Middle frontal gyrus (tissue), 1 donor: ENCODE measurements around the gene F2R.

Source experiments
- DNase-seq: peaks from one replicate; pipeline ENCODE4 v3.0.0-alpha.2; 2015; ENCODE audit warnings: low spot score; ENCODE audit errors: extremely low spot score

F2R gene

DNA sequence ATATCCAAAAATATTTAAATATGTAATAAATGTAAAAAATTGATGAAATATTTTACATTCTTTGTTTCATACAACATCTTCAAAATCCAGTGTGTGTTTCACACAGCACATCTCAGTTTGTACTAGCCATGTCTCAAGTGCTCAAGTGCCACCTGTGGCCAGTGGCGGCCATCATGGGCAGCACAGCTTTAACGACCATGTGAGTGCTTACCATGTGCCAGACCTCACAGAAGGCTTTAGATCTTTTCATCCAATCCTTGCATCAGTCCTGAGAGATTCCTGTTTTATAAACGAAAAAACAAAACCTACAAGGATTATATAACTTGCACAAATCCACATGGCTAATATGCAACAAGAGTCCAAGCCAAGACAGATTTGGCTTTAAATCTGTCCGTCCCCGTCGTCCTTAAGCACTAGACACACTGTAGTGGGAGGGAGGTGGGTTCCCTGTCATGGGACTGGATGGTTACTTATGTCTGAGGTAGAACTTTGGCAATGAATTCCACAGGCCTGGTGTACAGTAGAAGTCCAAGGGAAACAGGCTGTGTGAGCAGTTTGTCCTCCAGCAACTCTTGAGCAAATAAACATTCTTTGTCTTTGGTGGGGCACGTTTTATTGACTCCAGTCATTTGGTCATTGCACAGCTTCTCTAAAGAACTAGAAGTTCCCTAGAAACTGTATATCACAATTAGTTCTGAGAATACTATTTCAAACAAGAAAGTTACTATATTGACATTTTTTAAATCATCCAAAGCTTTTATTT lies 25.0 kb upstream of the F2R start:
- DNase-seq, result no peak

DNA sequence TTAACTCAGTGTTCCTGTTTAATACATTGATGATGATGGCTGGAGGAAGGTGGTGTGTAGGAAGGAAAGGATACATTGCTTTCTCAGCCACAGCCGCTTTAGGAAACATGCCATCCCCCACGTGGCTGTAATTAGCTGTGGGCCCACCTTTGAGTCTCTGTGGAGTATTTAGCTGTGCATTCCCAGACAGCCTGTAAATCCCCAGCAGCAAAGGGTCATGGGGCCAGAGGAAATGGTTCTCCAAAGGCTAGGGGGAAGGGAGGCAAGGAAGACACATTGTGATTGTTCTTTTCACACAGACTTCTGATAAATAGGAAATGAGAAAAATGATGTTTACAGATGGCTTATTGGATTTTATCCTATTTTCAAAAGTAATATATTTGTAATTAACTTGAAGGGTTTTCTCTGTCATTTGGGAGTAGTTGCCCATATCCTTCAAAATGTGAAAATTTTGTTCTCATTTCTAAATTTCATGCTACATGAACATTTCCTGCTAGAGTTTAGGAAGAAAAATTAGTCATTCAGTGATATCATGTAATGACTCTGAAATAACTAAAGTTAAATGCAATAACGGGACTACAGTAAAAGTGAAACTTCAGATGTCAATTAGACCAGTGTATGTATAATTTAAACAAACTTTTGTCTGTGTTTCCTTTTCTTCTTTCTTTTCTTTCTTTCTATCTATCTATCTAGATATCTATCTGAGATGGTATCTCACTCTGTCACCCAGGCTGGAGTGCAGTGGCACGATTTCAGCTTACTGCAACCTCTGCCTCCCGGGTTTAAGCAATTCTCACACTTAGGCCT lies 24.3 kb upstream of the F2R start:
- no peak for DNase-seq

DNA sequence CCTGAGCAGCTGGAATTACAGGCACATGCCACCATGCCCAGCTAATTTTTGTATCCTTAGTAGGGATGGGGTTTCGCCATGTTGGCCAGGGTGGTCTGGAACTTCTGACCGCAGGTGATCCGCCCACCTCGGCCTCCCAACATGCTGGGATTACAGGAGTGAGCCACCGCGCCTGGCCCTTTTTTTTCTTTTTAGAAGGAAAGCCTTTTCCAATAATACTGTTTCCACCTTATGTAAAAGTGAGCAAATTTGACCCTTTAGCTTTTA lies 23.7 kb upstream of the F2R start:
- no peak for DNase-seq

DNA sequence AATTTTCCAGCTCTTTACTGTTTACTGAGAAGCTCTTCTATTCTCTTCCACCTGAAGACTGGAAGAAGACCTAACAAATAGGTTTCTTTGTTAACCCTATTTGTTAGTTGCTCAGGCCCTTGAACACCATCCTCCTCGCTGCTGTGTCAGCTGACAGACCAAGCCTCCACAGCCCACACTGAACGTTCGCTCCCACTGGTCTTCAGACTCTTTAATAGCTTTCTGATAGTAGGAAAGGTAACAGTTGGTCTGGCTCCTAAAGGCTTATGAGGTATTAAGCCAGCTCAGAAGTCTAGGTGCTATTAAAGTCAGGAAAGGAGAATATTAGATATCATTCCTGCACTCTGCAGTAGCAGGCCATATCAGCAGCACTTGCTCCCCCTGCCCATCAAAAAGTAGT lies 23.3 kb upstream of the F2R start:
- DNase-seq, result no peak

DNA sequence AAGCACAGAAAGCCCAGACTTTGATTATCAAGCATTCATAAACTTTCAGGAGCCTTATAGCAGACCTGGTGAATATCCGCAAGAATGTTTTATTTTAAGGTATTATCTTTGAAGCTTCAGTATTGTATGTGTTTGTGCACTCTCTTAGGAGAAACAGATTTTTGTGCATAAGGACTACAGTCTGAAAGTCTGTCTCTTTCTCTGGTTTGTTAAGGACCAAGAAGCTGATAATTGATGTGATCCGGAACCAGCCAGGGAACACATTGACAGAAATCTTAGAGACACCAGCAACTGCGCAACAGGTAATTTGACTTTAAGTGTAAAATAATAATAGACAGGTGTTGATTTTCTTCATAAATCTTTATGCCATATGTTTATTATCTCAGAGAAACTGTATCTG lies 22.8 kb upstream of the F2R start:
- no peak for DNase-seq

DNA sequence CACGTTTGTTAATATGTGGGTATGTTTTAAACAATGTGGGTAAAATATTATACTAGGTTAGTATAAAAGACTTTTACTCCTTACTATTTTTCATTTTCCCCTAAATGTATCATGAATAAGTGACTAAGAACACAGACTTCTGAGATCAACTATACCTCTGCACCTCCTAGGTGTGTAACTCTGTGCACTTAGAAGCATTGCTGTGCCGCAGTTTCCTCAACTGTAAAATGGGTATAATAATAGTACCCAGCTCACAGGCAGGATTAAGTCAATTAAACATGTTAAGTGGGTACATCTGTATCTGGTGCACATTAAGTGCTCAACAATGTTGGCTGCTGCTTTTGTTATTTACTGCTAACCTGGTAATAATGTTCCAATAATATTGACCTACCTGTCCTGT lies 21.6 kb upstream of the F2R start:
- DNase-seq, result no peak

DNA sequence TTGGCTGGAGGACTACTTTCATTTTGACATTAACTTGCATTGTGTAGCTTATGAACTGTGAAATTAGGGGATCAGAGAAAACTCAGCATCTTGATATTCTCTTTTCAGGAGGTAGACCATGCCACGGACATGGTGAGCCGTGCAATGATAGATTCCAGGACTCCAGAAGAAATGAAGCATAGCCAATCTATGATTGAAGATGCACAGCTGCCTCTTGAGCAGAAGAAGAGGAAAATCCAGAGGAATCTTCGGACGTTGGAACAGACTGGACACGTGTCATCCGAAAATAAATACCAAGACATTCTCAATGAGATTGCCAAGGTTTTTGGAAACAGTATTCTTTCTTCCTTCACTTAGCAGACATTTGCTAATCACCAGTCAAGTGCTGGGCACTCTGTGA lies 20.6 kb upstream of the F2R start:
- no peak for DNase-seq

DNA sequence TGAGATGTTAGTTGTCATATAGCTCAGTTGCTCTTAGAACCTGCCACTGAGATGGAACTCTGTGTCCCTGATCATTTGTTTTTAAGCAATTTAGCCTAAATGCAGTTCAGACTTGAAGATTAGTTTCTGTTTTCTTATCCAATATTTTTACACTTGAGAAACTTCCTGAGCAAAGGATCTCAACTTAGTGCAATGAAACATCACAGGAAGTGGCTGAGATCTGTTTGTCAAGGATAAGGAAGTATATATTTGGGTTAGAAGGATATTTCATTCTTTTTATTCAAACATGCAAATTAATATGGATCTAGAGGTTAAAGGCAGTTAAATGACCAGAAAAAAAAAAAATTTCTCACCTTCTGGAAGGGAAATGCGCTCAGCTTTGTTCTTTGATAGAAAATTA lies 19.7 kb upstream of the F2R start:
- DNase-seq, result no peak

DNA sequence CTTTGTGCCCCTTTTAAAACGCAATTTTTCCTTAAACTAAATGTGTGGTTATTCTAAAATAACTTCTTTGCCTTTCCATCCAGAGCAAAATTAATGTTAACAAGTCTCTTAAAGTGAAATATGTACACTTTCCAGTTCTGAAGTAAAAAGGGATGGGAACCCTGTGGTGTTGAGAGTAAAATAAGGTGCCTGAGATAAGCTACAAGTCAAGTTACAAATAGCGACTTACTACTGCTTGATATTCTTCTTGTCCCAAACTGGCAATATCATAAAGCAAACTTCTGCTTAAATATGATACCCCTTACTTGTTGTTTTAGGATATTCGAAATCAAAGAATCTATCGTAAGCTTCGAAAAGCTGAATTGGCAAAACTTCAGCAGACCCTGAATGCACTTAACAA lies 18.3 kb upstream of the F2R start:
- no peak for DNase-seq

DNA sequence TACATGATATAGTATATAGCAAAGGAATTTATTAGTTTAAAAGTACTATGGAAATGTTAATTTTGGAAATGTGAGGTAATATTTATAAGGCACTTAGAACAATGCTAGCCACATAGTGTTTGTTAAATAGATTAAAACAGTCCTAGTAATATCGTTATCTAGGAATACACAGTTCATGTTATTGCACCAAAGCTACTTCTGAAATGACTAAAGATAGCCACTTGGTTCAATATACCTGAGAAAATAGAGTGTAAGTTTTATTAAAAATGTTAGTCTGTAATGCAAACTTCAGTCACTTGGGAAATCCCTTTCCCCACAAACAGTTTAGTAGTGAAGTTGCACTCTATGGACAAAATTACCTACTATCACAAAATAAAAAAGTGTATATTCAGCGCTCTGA lies 15.4 kb upstream of the F2R start:
- DNase-seq, result no peak

DNA sequence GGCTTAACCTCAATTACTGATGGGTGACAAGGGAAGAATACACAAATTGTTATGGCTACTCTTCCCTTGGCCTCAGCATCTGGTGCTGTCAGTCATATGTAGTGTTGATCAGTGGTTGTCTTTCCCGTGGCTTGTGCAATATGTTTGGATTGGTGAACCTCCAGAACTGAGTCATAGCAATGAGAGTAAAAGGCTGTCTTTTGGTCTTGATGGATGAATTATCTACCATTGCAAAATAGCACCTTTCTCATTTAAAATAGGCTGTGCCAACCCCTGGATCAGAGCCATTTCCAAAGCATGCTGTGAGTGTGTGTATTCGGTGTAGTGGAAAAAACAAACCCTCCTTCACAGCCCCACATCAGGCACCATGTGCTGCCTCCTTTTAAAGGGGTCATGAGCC lies 14.6 kb upstream of the F2R start:
- DNase-seq, result no peak

DNA sequence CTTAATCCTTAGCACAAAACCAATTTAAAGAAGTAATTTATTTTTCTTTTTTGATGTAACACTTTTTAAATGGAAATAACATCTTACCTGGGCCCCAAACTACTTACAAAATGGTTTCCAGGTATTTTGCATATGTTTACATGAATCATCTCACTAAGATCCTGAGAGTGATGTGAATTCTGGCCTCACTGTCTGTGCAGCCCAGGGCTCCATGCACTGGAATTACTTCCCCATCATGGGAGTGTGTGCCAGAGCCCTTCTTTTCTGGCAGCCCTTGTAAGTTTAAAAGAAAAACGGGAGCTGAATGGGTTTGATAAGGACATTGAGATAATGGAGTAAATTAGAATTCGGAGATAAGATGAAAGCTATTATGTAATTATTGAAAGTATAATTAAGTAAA lies 12.2 kb upstream of the F2R start:
- no peak for DNase-seq

DNA sequence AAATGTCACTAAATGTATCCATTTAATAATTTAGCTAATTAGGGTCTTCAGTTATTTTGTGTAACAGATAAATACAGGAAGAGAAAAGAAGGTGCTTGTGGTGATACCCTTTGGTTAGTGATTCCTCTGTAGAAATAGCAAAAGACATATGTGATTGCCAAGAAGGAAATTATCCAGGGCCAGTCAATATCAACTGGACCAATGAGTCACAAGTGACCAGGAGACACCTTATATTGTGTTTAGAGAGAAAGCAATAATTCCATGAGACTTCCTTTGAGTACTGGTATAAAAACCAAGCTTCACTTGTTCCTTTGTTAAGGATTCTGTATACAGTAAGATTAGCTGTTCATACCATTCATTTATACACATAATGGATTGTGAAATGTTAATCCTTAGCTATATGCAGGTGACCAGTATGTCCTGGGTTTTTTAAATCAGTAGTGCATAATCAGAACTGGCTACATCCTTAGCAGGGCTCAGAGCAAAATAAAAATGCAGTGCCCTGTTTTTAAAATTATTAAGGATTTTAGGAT lies 11.7 kb upstream of the F2R start:
- no peak for DNase-seq

DNA sequence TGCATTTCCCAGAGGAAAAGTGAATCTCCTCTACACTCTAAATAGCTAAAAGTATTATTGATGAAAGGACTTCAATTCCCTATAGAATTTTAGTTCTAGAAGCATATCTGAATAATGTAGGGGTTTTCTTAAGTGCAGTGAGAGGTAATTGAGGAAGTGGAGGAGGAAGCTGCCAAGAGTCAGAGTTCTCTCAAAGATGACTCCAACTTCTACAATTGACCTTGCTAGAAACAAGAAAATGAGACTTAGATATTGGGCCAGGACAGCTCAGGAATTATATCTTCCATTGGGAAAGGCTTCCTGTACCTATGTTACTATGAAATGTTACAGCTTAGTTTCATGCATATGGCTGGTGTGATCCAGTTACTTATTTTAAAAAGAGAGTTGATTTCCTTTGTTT lies 10.4 kb upstream of the F2R start:
- DNase-seq, result no peak

DNA sequence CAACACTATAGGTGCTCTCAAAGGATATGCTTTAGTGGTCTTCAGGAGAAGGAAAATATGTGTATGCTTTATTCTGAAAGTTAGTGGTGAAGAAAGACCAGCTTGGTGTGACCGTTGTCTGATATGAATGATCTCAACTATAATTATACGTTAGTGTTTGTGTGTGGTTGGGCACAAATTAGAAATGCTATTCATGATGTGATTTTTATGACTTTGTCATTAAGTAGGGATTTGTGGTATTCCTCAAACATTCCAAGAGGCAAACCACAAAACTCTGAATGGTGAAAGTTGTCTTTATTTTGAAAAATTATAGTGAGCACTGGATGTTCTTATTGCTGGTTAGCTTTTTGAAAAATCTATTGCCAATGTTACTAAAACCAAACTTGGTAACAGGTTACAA lies 6.2 kb upstream of the F2R start:
- DNase-seq, result no peak

DNA sequence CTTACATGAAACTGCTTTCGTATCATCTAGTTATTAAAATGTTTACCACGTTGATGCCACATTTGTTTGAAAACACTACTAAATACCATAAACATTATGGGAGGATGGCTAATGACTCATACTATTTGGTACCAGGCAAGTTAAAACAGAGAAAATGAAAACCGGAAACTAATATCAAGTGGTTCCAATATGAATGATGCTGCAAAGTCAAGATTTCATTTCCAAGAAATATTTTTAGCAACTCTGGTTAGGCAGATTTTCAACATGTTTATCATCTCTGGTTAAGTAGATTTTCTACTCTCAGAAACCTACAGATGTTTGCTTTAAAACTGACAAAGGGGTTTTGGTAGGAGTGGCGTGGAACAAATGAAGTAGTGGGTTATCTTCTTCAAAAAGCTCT lies 4.9 kb upstream of the F2R start:
- no peak for DNase-seq

DNA sequence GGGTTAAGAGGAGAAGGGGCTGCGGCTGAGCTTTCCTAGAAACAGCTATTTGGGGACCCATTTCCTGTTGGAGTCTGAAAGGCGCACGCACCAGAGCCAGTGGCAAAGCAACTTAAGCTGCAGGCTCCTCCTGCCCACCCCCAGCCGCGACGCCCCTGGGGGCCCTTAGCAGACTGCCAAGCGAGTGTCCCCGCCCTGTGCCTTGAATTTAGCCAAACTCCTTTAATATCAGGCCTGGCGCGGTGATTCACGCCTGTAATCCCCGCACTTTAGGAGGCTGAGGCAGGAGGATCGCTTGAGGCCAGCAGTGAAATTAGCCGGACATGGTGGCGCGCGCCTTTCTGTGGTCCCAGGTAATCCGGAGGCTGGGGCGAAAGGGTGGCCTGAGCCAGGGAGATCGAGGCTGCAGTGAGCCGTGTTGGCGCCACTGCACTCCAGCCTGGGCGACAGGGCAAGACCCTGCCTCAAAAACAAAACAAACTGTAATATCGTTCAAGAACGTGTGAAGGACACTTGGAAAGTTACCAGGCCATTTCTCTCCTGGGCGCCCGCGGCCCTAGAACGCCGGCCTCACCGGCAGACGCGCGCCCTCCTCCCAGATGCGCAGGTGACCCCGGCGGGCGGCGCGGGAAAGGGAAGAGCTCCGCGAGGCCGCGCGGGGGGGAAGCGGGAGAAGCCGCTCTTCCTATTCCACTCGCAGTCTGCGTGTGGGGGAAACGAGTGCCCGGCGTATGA lies 1.0 kb upstream of the F2R start:
- DNase-seq, result no peak

DNA sequence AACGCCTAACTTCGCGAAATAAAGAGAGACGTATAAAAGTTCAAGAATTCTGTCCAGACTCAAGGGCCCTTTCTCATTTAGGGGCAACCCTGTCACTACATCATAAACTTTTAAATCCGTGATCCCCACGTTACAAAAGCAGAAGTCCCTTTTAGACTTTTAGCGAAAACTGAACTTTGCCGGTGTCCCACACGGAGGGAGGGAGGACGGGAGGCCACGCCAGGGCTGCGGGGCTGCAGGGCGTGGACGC lies 515 bp upstream of the F2R start:
- no peak for DNase-seq

DNA sequence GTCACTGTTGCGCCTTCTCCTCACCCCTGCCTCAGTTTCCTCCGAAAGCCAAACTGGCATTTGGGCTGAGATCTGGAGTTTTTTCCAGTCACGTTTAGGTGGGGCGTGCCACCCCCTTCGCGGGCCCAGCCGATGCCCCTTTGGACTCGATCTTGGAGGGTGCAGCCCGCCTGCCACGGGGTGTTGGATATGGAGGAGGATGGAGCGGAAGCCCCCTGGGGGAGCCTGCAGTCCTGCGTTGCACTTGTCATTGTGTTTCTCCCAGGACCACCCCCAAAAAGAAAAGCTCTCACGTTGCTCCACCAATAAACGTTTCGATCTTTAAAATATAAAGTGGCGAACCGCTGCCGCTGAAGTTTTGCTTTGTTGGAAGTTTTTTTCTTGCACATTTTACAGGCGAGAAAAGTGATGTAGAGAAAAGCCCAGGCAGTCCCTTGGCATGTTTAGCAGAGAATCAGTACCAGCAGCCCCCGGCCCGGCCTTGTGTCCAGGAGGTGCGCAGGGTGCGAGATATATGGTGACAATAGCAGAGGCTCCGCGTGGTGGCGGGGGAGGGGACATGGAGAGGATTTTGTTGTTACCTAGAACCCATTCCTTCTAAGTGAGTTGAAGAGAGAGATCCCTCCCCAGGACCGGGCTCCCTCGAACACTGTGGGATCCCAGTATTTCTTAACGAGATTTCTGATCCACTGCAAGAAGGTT lies 681 bp downstream of the F2R start:
- DNase-seq, result no peak

DNA sequence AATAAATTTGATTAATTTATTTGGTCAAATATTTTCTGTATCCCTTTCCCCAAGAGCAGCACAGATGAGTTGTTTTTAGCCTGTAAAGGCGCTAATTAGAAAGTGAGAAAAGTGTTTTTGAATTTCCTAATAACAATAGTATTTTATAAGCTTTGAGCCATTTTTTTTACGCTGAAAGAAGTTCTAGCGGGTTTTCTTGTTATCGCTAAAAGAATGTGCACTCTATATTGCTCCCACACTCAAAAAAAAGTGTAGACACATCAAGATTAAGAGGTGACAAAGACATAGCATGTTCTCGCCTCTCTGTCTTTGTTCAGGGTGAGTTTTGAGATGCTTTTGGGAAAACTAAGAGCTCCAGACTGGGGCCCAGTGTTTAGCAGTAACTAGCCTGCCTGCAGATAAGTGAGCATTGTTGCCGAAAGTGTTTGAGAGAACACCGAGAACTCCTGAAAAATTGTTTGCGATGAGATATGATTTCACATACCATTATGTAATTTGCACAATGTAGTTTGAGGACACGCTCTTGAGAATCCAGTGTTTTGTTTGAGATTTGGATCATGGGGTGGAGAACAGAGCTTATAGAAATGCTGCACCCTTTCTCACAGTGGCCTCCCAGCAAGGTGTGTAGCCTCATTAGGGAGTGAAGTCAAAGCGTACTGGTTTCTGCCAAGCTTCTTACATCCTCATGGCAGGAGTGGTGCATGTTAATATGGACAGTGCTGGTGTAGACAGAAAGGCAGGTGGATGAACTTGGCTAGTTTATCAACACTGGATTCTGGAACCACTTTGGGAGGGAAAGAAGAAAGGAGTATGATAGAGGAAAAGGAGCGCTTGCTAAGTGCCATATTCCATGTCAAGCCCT lies 1.5 kb downstream of the F2R start:
- no peak for DNase-seq

DNA sequence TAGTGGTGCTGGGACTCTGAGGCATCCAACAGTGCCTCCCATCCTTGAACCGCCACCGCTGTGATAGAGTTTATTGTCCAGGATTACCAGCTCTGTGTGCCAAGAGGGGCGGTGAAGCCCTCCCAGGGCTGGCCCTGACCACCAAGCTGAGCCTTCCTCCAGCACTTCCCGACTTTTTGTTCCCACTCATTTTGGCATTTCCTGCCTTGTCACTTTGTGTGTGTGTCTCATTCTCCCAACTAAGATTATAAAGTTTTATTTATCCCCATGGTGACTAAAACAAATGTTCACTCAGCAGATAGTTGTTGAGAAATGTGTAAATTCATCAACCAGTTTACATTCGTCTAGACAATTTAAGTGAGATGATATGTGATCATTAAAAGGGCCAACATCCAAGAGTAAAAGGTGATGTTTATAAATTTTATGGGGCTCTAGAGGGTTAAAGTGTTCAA lies 2.5 kb downstream of the F2R start:
- no peak for DNase-seq
